ENCODE measurements around the gene DHRS3.

DNA sequence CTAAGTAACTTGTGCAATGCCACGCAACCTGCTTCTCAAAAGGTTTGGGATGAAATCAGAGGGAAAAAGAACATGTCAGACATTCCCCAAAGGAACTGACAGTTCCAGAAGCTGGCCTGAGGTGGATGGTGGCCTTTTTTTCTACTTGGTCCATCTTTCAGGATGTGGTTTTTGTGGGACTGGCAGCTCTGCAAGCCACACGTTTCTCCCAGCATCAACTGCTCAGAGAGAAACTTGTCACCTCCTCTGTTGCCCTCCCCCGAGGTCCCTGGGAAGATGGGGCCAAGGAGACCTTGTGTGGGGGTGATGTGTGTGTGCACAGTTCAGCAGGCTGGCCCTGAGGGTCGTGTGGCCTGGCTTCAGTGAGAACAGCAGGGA lies 2.5 kb upstream of the DHRS3 start:
- TF ChIP-seq, protein P1, sequence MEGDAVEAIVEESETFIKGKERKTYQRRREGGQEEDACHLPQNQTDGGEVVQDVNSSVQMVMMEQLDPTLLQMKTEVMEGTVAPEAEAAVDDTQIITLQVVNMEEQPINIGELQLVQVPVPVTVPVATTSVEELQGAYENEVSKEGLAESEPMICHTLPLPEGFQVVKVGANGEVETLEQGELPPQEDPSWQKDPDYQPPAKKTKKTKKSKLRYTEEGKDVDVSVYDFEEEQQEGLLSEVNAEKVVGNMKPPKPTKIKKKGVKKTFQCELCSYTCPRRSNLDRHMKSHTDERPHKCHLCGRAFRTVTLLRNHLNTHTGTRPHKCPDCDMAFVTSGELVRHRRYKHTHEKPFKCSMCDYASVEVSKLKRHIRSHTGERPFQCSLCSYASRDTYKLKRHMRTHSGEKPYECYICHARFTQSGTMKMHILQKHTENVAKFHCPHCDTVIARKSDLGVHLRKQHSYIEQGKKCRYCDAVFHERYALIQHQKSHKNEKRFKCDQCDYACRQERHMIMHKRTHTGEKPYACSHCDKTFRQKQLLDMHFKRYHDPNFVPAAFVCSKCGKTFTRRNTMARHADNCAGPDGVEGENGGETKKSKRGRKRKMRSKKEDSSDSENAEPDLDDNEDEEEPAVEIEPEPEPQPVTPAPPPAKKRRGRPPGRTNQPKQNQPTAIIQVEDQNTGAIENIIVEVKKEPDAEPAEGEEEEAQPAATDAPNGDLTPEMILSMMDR (IDR thresholded peaks at IDR 0.05), result no peak
- TF ChIP-seq POLR2A (IDR thresholded peaks at IDR 0.05) (no peak), EP300 (IDR thresholded peaks at IDR 0.05) (no peak)
